ENCODE measurements around the gene ISCA2. TPM values are rescaled to one million over a fixed set of nuclear protein-coding genes. Genes with fewer than 3 reads are reported as not detected.

The ISCA2 gene
- total and polyA plus RNA-seq, 9 of the 15 experiments (the other 6 are each of a cell fraction or from before 2014, with no cell fraction given): 5.0 to 36.7 (median 18.1) TPM

GRCh38 chr14:74472601-74473000 is 21.0 kb upstream of the ISCA2 start:
- no peak overlapping the region for H2AFZ ChIP-seq (ENCODE audit: low read depth, low read length)
- no peaks in the 10 kb centered on the region for H3K9me1 ChIP-seq (ENCODE audit: control insufficient read depth, insufficient read depth, low read length)
- in situ Hi-C loops (cut with MboI): loop anchor here (10.0 kb wide), 1 partner anchor 108 kb away; no protein-coding TSS in a partner anchor
- ChIA-PET CTCF (ENCODE audit: low intra/inter-chr PET ratio) (no interaction called here), POLR2A (no interaction called here)
- WGBS (ENCODE audit: insufficient coverage, low coverage, missing lambda C conversion rate): 0% methylated on average over 2 of the region's 2 CpGs
- H4K20me1 ChIP-seq (replicated peaks; ENCODE audit: control insufficient read depth, insufficient read depth, low read length): no peaks in the 10 kb centered on the region
- no peaks in the 10 kb centered on the region for H3K36me3 ChIP-seq (ENCODE audit: control insufficient read depth, insufficient read depth, low read length)
- intact Hi-C loops (cut with micrococcal nuclease): no loop called here
- no peaks in the 10 kb centered on the region; a peak in 1 of 5 replicates for H3K27me3 ChIP-seq (ENCODE audit: control insufficient read depth in 2 of 2, insufficient read depth in 2 of 2, low read length in 2 of 2)
- DNase-seq (ENCODE audit: extremely low read depth in 1 of 4, low spot score in 3 of 4) (no peak), ATAC-seq (no peak), FAIRE-seq (no peak)
- no peak overlapping the region for H3K27ac ChIP-seq (ENCODE audit: extremely low read depth, low read depth, low read length)
- TF ChIP-seq NRF1 (conservative IDR thresholded peaks at IDR 0.05 in 1 of 2, IDR thresholded peaks at IDR 0.05 in 1 of 2) (no peak), KDM2B (CRISPR knock-in tag; IDR thresholded peaks at IDR 0.05) (no peak), BCOR (IDR thresholded peaks at IDR 0.05) (peak; percentile 22; the same call in 1 of the 2 replicates), STAT6 (CRISPR knock-in tag; IDR thresholded peaks at IDR 0.05) (no peak), ZNF76 (CRISPR knock-in tag; IDR thresholded peaks at IDR 0.05; ENCODE audit: borderline replicate concordance) (no peak), CBX1 (IDR thresholded peaks at IDR 0.05; ENCODE audit: low read depth) (no peak), L3MBTL2 (IDR thresholded peaks at IDR 0.05) (no peak), ZFP36 (IDR thresholded peaks at IDR 0.05; ENCODE audit: low read depth, low read length, partially characterized antibody) (peak; percentile 91), MED1 (CRISPR knock-in tag; IDR thresholded peaks at IDR 0.05; ENCODE audit: borderline replicate concordance) (no peak)
- no peaks in the 10 kb centered on the region for H3K9me3 ChIP-seq (replicated peaks; ENCODE audit: control insufficient read depth, insufficient read depth, low read depth, low read length)
- no peaks in the 10 kb centered on the region for H3K79me2 ChIP-seq (ENCODE audit: control insufficient read depth, insufficient read depth, low read length)
- no peak overlapping the region for H3K4me3 ChIP-seq
- no peaks in the 10 kb centered on the region; a peak in 1 of 5 replicates for H3K4me1 ChIP-seq (replicated peaks in 1 of 2; ENCODE audit: control insufficient read depth in 2 of 2, insufficient read depth in 2 of 2, low read length in 2 of 2)
- H3K9ac ChIP-seq (ENCODE audit: insufficient read depth in 1 of 2, low read depth in 2 of 2, low read length in 2 of 2): no peak overlapping the region
- no TSS peak for BruUV-seq (replicated peaks)
- no peak overlapping the region for H3K4me2 ChIP-seq (ENCODE audit: insufficient read depth, low read length)

Measured in K562 (cell line).